Measurements from ENCODE around the gene RBM19.

RBM19 gene

GRCh38 chr12:113962733-113963132, 3.4 kb downstream of the RBM19 start:
- H3K4me3 ChIP-seq (ENCODE audit: low read length) = no peak overlapping the region
- H3K9ac ChIP-seq (ENCODE audit: low read depth, low read length) = no peak overlapping the region
- H3K9me3 ChIP-seq (ENCODE audit: insufficient read depth, low read depth, low read length) = no peaks in the 10 kb centered on the region
- peaks cover 3% of the 10 kb centered on the region; the same call in 1 of the 2 replicates for H3K4me1 ChIP-seq (ENCODE audit: insufficient read depth, low read length)
- H3K27ac ChIP-seq (ENCODE audit: low read length) = no peak overlapping the region
- no peaks in the 10 kb centered on the region for H3K27me3 ChIP-seq (ENCODE audit: insufficient read depth, low read length)
- peaks cover 59% of the 10 kb centered on the region for H3K36me3 ChIP-seq (ENCODE audit: insufficient read depth, low read depth, low read length)

- H3K4me3 ChIP-seq (ENCODE audit: low read length) = no peak overlapping the region
- peaks cover 3% of the 10 kb centered on the region; the same call in 1 of the 2 replicates for H3K4me1 ChIP-seq (ENCODE audit: insufficient read depth, low read length)
- H3K9me3 ChIP-seq (ENCODE audit: insufficient read depth, low read depth, low read length) = no peaks in the 10 kb centered on the region
- no peak overlapping the region for H3K9ac ChIP-seq (ENCODE audit: low read depth, low read length)
- no peaks in the 10 kb centered on the region for H3K27me3 ChIP-seq (ENCODE audit: insufficient read depth, low read length)
- peaks cover 61% of the 10 kb centered on the region for H3K36me3 ChIP-seq (ENCODE audit: insufficient read depth, low read depth, low read length)
- H3K27ac ChIP-seq (ENCODE audit: low read length) = no peak overlapping the region
Observed at GRCh38 chr12:113961921-113962710, 4.0 kb downstream of the RBM19 start.

GRCh38 chr12:113960030-113960429, 6.1 kb downstream of the RBM19 start:
- no peaks in the 10 kb centered on the region for H3K9me3 ChIP-seq (ENCODE audit: insufficient read depth, low read depth, low read length)
- no peak overlapping the region for H3K27ac ChIP-seq (ENCODE audit: low read length)
- H3K4me3 ChIP-seq (ENCODE audit: low read length) = no peak overlapping the region
- H3K27me3 ChIP-seq (ENCODE audit: insufficient read depth, low read length) = no peaks in the 10 kb centered on the region
- no peaks in the 10 kb centered on the region for H3K4me1 ChIP-seq (ENCODE audit: insufficient read depth, low read length)
- peaks cover 79% of the 10 kb centered on the region for H3K36me3 ChIP-seq (ENCODE audit: insufficient read depth, low read depth, low read length)
- H3K9ac ChIP-seq (ENCODE audit: low read depth, low read length) = no peak overlapping the region

- Histone ChIP-seq H3K4me3 (ENCODE audit: low read length) (no peak overlapping the region), H3K27ac (ENCODE audit: low read length) (no peak overlapping the region), H3K4me1 (ENCODE audit: insufficient read depth, low read length) (no peaks in the 10 kb centered on the region), H3K9me3 (ENCODE audit: insufficient read depth, low read depth, low read length) (no peaks in the 10 kb centered on the region), H3K9ac (ENCODE audit: low read depth, low read length) (no peak overlapping the region), H3K27me3 (ENCODE audit: insufficient read depth, low read length) (no peaks in the 10 kb centered on the region), H3K36me3 (ENCODE audit: insufficient read depth, low read depth, low read length) (peaks cover 89% of the 10 kb centered on the region)
Observed at GRCh38 chr12:113959096-113959495, 7.0 kb downstream of the RBM19 start.

- H3K9ac ChIP-seq (ENCODE audit: low read depth, low read length) = no peak overlapping the region
- H3K4me1 ChIP-seq (ENCODE audit: insufficient read depth, low read length) = no peaks in the 10 kb centered on the region
- H3K36me3 ChIP-seq (ENCODE audit: insufficient read depth, low read depth, low read length) = peaks cover 94% of the 10 kb centered on the region
- H3K4me3 ChIP-seq (ENCODE audit: low read length) = no peak overlapping the region
- no peaks in the 10 kb centered on the region for H3K27me3 ChIP-seq (ENCODE audit: insufficient read depth, low read length)
- H3K9me3 ChIP-seq (ENCODE audit: insufficient read depth, low read depth, low read length) = no peaks in the 10 kb centered on the region
- no peak overlapping the region for H3K27ac ChIP-seq (ENCODE audit: low read length)
Observed at GRCh38 chr12:113958108-113958507, 8.0 kb downstream of the RBM19 start.

- Histone ChIP-seq H3K27me3 (ENCODE audit: insufficient read depth, low read length) (no peaks in the 10 kb centered on the region), H3K4me3 (ENCODE audit: low read length) (no peak overlapping the region), H3K9ac (ENCODE audit: low read depth, low read length) (no peak overlapping the region), H3K9me3 (ENCODE audit: insufficient read depth, low read depth, low read length) (no peaks in the 10 kb centered on the region), H3K27ac (ENCODE audit: low read length) (no peak overlapping the region), H3K36me3 (ENCODE audit: insufficient read depth, low read depth, low read length) (peaks cover 94% of the 10 kb centered on the region), H3K4me1 (ENCODE audit: insufficient read depth, low read length) (no peaks in the 10 kb centered on the region)
Observed at GRCh38 chr12:113957627-113958026, 8.5 kb downstream of the RBM19 start.

- Histone ChIP-seq H3K9ac (ENCODE audit: low read depth, low read length) (no peak overlapping the region), H3K4me1 (ENCODE audit: insufficient read depth, low read length) (no peaks in the 10 kb centered on the region), H3K36me3 (ENCODE audit: insufficient read depth, low read depth, low read length) (peaks cover 89% of the 10 kb centered on the region), H3K27me3 (ENCODE audit: insufficient read depth, low read length) (no peaks in the 10 kb centered on the region), H3K4me3 (ENCODE audit: low read length) (no peak overlapping the region), H3K9me3 (ENCODE audit: insufficient read depth, low read depth, low read length) (no peaks in the 10 kb centered on the region), H3K27ac (ENCODE audit: low read length) (no peak overlapping the region)
Observed at GRCh38 chr12:113955109-113955970, 10.8 kb downstream of the RBM19 start.

DNA sequence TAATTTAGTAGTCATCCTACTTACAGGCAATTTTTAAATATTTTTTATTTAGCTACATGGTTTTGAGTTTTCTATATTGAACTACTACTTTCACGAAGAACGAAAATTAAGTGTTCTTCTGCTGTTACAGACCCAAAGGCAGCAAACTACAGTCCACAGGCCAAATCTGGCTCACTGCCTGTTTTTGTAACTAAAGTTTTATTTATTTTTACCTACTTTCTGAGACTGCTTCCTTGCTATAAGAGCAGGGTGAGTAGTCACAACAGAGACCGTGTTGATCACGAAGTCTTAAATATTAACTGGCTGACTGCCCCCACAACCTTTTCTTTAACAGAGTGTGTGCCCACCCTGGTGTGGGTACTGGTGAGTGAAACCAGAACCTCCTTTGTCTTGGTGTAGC, 11.6 kb downstream of the RBM19 start:
- H3K4me1 ChIP-seq (ENCODE audit: insufficient read depth, low read length) = no peaks in the 10 kb centered on the region
- no peaks in the 10 kb centered on the region for H3K27me3 ChIP-seq (ENCODE audit: insufficient read depth, low read length)
- H3K9ac ChIP-seq (ENCODE audit: low read depth, low read length) = no peak overlapping the region
- no peak overlapping the region for H3K27ac ChIP-seq (ENCODE audit: low read length)
- H3K36me3 ChIP-seq (ENCODE audit: insufficient read depth, low read depth, low read length) = peaks cover 87% of the 10 kb centered on the region
- no peak overlapping the region for H3K4me3 ChIP-seq (ENCODE audit: low read length)
- no peaks in the 10 kb centered on the region for H3K9me3 ChIP-seq (ENCODE audit: insufficient read depth, low read depth, low read length)

- peaks cover 94% of the 10 kb centered on the region for H3K36me3 ChIP-seq (ENCODE audit: insufficient read depth, low read depth, low read length)
- H3K9ac ChIP-seq (ENCODE audit: low read depth, low read length) = no peak overlapping the region
- no peak overlapping the region for H3K27ac ChIP-seq (ENCODE audit: low read length)
- no peak overlapping the region for H3K4me3 ChIP-seq (ENCODE audit: low read length)
- no peaks in the 10 kb centered on the region for H3K9me3 ChIP-seq (ENCODE audit: insufficient read depth, low read depth, low read length)
- H3K4me1 ChIP-seq (ENCODE audit: insufficient read depth, low read length) = no peaks in the 10 kb centered on the region
- H3K27me3 ChIP-seq (ENCODE audit: insufficient read depth, low read length) = no peaks in the 10 kb centered on the region
Observed at GRCh38 chr12:113950873-113951272, 15.3 kb downstream of the RBM19 start.

GRCh38 chr12:113949321-113950305, 16.5 kb downstream of the RBM19 start:
- Histone ChIP-seq H3K9me3 (ENCODE audit: insufficient read depth, low read depth, low read length) (no peaks in the 10 kb centered on the region), H3K36me3 (ENCODE audit: insufficient read depth, low read depth, low read length) (peaks cover 92% of the 10 kb centered on the region)

More at GRCh38 chr12:113949321-113950305, 16.5 kb downstream of the RBM19 start:
- Histone ChIP-seq H3K4me3 (ENCODE audit: low read length) (no peak overlapping the region), H3K27me3 (ENCODE audit: insufficient read depth, low read length) (no peaks in the 10 kb centered on the region), H3K9ac (ENCODE audit: low read depth, low read length) (no peak overlapping the region), H3K4me1 (ENCODE audit: insufficient read depth, low read length) (no peaks in the 10 kb centered on the region), H3K27ac (ENCODE audit: low read length) (no peak overlapping the region)
